ENCODE measurements around the gene INPPL1.

The INPPL1 gene

DNA sequence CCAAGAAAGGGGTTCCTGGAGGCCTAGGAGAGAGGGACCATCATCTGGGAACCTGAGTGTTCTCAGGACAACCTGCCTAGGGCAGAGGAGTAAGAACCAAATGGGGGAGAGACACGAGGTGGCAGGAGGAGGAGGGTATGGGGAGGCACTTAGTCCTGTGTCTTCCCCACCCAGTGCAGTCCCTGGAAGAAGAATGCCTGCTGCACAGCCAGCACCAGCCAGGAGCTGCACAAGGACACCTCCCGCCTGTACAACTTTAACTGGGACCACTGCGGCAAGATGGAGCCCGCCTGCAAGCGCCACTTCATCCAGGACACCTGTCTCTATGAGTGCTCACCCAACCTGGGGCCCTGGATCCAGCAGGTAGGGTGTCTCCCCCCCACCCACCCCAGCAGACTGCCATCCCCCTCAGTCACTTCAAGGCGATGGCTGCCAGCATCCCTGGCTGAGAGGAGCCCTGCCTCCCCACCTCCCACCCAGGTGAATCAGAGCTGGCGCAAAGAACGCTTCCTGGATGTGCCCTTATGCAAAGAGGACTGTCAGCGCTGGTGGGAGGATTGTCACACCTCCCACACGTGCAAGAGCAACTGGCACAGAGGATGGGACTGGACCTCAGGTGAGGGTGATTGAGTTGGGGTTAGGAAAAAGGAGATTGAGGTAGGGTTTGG, 3.7 kb upstream of the INPPL1 start:
- no peak for FAIRE-seq
- no peak for DNase-seq (ENCODE audit: insufficient read length)
- no peak for TF ChIP-seq TAF1 (IDR thresholded peaks at IDR 0.05; ENCODE audit: borderline replicate concordance, low read depth, low read length)

DNA sequence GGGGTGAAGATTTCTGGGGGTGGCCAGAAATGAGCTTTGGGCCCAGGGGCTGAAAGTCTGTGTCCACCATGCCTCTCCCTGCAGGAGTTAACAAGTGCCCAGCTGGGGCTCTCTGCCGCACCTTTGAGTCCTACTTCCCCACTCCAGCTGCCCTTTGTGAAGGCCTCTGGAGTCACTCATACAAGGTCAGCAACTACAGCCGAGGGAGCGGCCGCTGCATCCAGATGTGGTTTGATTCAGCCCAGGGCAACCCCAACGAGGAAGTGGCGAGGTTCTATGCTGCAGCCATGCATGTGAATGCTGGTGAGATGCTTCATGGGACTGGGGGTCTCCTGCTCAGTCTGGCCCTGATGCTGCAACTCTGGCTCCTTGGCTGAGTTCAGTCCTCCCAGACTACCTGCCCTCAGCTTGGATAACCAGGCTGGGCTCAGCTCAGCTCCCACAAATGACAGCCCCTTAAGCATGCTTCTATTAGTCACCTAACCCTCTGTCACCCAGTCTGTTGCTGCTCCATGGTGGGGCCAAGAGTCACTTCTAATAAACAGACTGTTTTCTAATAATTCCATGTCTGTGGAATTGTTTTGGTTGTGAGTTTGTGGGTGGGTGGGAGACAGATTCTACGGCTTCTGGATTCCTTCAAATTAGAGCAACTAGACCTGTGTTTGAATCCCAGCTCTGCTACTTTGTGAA, 3.0 kb upstream of the INPPL1 start:
- TF ChIP-seq POLR2AphosphoS5 (IDR thresholded peaks at IDR 0.05; ENCODE audit: low read depth, low read length) (no peak), TAF1 (IDR thresholded peaks at IDR 0.05; ENCODE audit: borderline replicate concordance, low read depth, low read length) (no peak), POLR2A (IDR thresholded peaks at IDR 0.05; ENCODE audit: low read depth, low read length) (no peak)
- DNase-seq (ENCODE audit: insufficient read length) (no peak), FAIRE-seq (peak; percentile 89)

DNA sequence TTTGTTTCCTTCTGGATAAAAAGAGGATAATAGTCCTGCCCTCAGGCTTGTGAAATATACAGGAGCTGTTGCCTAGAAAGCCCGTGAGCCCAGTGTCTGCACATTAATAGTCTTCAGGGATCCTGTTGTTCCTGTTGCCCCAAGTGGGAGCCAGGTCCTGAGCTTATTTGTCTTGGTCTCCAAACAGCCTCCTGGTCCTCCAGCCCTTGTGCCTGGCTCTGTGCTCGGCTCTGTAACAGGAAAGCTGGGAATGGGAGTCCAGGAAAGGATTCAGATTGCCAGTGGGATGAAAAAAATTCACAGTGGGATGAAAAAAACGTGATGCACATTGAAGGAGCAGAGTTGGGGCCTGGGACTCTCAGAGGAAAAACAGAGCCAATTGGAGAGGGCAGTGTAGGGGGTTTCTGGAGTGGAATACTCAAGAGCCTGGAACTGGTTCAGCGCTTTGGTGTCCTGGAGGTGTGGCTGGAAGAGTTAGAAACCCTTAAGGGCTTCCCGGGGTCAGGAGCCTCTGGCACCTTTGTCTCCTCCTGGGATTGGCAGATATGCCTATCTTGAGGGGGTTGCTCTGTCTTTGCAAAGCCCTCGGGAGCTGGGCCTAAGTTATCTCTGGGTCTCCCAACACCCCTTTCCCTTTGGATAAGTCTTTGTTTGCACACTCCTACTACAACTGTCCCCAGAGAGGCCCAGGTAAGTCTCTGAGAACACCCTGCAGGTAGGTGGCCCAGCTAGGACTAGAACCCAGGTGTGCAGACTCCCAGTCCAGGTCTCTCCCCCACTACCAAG, 2.3 kb upstream of the INPPL1 start:
- DNase-seq (ENCODE audit: insufficient read length): no peak
- peak; percentile 50 for FAIRE-seq
- TF ChIP-seq TAF1 (IDR thresholded peaks at IDR 0.05; ENCODE audit: borderline replicate concordance, low read depth, low read length) (no peak), POLR2AphosphoS5 (IDR thresholded peaks at IDR 0.05; ENCODE audit: low read depth, low read length) (no peak), POLR2A (IDR thresholded peaks at IDR 0.05; ENCODE audit: low read depth, low read length) (no peak)

DNA sequence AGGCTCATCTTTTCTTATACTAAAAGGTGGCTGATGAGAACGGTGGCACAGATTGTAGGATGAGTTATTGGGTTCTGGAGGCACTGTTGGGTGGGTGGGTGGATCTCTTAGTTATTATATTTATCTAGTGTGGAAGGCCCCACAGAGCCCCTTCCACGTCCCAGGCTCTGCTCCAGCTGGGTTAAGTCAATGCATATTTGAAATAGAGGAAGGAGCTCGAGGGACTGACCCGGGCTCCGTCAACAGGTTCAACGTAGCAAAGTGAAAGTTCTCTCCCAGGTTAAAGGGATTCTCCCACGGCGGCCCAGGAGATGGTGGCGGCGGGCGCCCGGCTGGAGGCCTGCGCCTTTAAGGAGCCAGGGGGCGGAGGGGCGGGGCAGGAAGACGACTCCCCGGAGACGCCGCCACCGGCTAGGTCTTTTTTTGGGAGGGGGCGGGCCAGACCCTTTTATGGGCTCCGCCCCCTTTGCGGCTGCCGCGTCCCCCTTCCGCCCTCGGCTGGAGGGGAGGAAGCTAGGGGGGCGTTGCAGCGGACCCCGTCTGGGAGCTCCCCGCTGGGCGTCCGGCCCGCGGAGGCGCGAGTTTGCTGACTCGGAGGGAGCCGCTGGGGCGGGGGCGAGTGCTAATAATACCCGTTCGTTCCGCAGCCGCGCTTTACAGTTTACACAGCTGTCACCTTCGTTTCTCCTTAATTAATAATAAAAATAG, 1.5 kb upstream of the INPPL1 start:
- FAIRE-seq: peak; percentile 86
- DNase-seq (ENCODE audit: insufficient read length): peak; percentile 75
- TF ChIP-seq TAF1 (IDR thresholded peaks at IDR 0.05; ENCODE audit: borderline replicate concordance, low read depth, low read length) (no peak), POLR2AphosphoS5 (IDR thresholded peaks at IDR 0.05; ENCODE audit: low read depth, low read length) (no peak), POLR2A (IDR thresholded peaks at IDR 0.05; ENCODE audit: low read depth, low read length) (no peak; the same call in 1 of the 2 replicates)

DNA sequence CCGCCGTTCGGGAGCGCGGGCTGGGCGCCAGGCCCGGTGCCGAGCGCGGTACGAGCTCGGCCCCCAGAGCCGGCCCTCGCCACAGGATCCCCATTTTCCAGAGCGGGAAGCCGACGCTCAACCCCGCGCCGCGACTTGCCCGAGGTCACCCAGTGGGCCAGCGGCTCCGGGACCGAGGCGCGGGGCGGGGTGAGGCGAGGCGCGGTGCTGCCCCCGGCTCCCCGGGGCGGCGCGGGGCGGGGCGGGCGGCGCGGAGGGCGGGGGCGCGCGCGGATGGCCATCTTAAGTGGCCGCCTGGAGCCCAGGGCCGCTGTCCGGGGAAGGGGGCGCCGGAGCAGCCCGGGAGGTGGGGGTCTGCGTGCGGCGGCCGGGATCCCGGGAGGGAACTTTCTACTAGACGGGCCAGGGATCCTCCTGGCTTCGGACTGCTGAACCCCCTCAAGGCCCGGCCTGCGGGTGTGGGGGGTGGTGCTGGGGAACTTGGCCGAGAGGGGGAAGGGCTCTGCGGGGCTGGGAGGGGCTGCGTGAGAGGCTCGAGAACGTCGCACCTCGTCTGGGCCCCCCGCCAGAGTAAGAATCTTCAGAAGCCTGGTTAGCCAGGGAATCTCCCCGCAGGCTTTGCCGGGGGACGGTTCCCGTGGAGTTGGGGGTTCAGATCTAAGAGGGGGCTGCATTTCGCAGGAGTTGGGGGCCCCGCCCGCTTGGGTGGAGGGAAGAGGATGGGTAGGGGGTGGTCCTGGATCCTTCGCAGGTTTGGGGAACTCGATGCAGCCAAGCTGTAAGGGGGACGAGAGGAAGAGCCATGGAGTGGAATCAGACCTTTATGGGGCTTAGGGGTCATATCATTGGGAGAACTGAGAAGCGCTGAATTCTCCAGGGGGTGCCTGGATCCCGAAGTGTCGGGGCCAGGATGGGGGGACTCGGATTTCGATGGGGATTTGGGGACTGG, 678 bp upstream of the INPPL1 start:
- no peak for DNase-seq (ENCODE audit: insufficient read length)
- FAIRE-seq: peak; percentile 87

DNA sequence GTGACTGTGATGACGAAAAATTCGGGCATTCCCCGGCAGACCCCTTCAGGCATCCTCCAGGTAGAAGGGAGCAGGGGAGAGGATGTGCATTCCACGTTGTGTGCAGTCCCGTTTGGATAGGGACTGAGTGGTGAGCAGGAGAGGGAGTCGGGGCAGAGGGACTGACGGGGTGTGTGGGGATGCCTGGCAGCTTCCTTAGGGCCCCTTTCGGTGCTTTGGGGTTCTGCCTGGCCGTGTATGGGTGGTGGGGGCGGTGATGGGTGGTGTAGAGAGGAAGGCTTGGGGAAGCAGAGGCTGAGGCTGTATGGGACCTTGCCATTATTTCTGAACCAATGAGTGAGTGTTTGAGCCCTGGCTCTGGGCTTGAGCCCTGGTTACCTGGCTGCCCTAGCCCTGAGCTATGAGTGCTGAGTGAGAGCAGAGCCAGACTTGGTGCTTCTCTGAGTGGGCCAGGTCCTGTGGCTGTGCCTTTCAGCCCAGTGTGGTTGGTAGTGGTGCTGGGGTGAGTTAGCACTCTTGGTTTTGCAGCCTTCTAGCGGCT, 914 bp downstream of the INPPL1 start:
- DNase-seq (ENCODE audit: insufficient read length): no peak
- FAIRE-seq: peak; percentile 90
- no peak for TF ChIP-seq POLR2A (IDR thresholded peaks at IDR 0.05; ENCODE audit: low read depth, low read length)
- TF ChIP-seq TAF1 (IDR thresholded peaks at IDR 0.05; ENCODE audit: borderline replicate concordance, low read depth, low read length): no peak
- TF ChIP-seq POLR2AphosphoS5 (IDR thresholded peaks at IDR 0.05; ENCODE audit: low read depth, low read length): 0 out of 2 replicates have a peak, but pooled peaks have one; percentile 31

More for the DNA sequence above, 678 bp upstream of the INPPL1 start:
- no peak for TF ChIP-seq POLR2AphosphoS5 (IDR thresholded peaks at IDR 0.05; ENCODE audit: low read depth, low read length)
- no peak for TF ChIP-seq TAF1 (IDR thresholded peaks at IDR 0.05; ENCODE audit: borderline replicate concordance, low read depth, low read length)
- no peak for TF ChIP-seq POLR2A (IDR thresholded peaks at IDR 0.05; ENCODE audit: low read depth, low read length)

DNA sequence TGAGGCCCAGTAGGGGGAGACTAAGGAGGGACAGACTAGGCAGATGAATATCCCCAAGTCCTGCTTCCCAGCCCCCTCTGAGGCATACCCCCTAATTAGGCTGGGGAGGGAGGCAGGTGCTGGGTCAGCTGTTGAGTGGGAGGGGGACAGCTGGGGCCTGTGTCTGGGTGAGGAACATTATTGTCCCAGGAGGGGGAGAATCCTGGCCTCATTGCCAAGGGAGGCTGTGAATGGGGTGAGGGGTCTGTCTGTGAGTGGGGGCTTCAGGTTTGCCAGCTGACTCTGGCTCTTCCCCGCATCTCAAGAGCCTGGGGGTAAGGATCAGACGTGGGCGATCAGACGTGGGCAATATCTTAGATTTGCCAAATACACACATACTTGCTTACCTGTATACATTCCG, 2.1 kb downstream of the INPPL1 start:
- DNase-seq (ENCODE audit: insufficient read length) (no peak), FAIRE-seq (peak; percentile 24)
- no peak for TF ChIP-seq TAF1 (IDR thresholded peaks at IDR 0.05; ENCODE audit: borderline replicate concordance, low read depth, low read length)
- no peak for TF ChIP-seq POLR2AphosphoS5 (IDR thresholded peaks at IDR 0.05; ENCODE audit: low read depth, low read length)
- no peak for TF ChIP-seq POLR2A (IDR thresholded peaks at IDR 0.05; ENCODE audit: low read depth, low read length)

DNA sequence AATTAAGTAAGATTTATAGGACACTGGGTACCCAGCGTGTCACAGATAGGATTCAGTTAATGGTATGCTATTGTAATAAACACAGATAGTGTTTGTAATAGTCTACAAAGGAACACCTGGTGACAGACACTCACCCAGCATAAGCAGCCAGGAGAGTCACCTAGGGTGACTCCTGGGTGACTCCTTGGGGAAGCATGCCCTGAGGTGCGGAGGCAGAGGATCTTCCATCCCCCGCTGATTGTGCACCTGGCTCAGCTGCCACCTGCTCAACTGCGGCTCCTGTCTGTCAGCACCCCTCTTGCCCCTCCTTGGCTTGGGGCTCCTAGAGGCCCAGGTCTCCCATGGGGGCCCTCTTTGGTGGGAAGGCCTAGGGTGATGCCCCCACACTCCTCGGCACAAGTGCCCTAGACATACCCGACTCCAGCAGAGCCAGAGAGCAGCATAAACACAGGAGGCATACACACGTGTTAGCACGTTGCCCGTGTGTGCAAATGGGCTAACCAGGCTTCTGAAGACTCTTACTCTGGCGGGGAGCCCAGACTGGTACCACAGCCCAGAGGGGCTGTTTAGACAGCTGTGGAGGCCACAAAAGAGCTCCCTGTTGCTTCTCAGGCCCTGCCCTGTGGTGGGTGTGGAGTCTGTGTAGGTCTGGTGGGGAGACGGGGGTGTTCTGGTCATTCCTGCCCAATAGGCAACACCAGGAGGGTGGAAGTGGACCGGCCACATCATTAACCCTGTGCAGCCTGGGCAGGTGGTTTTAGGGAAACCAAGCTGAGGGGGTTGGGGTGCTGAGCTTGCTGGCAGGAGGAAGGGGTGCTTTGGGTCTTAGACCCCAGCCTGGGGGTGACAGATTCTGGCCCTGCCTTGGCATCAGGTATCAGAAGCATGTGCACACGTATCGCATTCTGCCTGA, 3.0 kb downstream of the INPPL1 start:
- no peak for FAIRE-seq
- DNase-seq (ENCODE audit: insufficient read length): no peak
- TF ChIP-seq TAF1 (IDR thresholded peaks at IDR 0.05; ENCODE audit: borderline replicate concordance, low read depth, low read length) (no peak), POLR2AphosphoS5 (IDR thresholded peaks at IDR 0.05; ENCODE audit: low read depth, low read length) (no peak), POLR2A (IDR thresholded peaks at IDR 0.05; ENCODE audit: low read depth, low read length) (peak; percentile 40)

DNA sequence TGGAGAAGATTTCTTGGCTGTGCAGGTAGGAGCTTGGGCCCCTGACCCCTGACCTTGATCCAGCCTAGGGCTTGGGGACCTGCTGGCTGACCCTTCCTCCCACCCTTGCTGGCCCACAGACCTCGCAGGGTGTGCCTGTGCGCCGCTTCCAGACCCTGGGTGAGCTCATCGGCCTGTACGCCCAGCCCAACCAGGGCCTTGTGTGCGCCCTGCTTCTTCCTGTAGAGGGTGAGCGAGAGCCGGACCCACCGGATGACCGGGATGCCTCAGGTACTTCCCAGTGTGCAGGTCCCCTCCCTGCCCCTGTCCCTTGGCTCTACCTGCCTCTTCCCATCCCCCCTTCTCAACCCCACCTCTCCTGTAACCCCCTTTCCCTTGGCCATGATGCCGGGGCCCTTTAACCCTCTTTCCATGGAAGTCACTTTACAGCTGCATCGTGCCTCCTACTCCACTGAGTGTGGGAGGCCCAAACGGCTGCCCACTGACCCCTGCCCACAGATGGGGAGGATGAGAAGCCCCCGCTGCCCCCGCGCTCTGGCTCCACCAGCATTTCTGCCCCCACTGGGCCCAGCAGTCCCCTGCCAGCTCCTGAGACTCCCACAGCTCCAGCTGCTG, 3.8 kb downstream of the INPPL1 start:
- FAIRE-seq: no peak
- DNase-seq (ENCODE audit: insufficient read length): no peak
- no peak for TF ChIP-seq POLR2AphosphoS5 (IDR thresholded peaks at IDR 0.05; ENCODE audit: low read depth, low read length)
- TF ChIP-seq POLR2A (IDR thresholded peaks at IDR 0.05; ENCODE audit: low read depth, low read length): no peak; the same call in 1 of the 2 replicates
- no peak for TF ChIP-seq TAF1 (IDR thresholded peaks at IDR 0.05; ENCODE audit: borderline replicate concordance, low read depth, low read length)
